Transverse colon (tissue), 4 donors: Measurements from ENCODE around the gene LIX1L. TPM values are rescaled to one million over a fixed set of nuclear protein-coding genes. Genes with fewer than 3 reads are reported as not detected.

Source experiments
- DNase-seq: peaks from one replicate; pipeline ENCODE4 v3.0.0-alpha.2; 2019
- H3K27ac ChIP-seq, 4 donors: fragments of 200-600 bp; sonication (generic); 2 replicates each; pipeline ENCODE4 v1.5.1; 2016 to 2018; ENCODE audit warnings: inconsistent platforms in 4 of 4
- H3K27me3 ChIP-seq: fragments of 200-600 bp; sonication (generic); 2 replicates; pipeline ENCODE4 v1.5.1; 2017; ENCODE audit warnings: inconsistent platforms
- H3K36me3 ChIP-seq, 4 donors: fragments of 200-600 bp; sonication (generic); 2 replicates each; pipeline ENCODE4 v1.5.1; 2017 to 2019; ENCODE audit warnings: inconsistent platforms in 4 of 4
- H3K4me1 ChIP-seq, 4 donors: fragments of 200-600 bp; sonication (generic); 2 replicates each; pipeline ENCODE4 v1.5.1; 2017 to 2020; ENCODE audit warnings: inconsistent platforms in 4 of 4
- H3K4me3 ChIP-seq, 4 donors: fragments of 200-600 bp; sonication (generic); 1 replicate in 1 of 4; 2 replicates in 3 of 4; pipeline versions ENCODE4 v1.5.1 to v1.6.1; 2017 to 2019; ENCODE audit warnings: inconsistent platforms in 4 of 4
- H3K9me3 ChIP-seq, 2 donors: fragments of 200-600 bp; sonication (generic); 2 replicates each; pipeline ENCODE4 v1.5.1; 2017 to 2019; ENCODE audit warnings: inconsistent platforms in 2 of 2
- EP300 ChIP-seq: sonication (generic); formaldehyde crosslinking; IDR thresholded peaks from one replicate; pipeline ENCODE4 v1.6.1; 2017; ENCODE audit warnings: antibody characterized with exemption, low read depth
- POLR2A ChIP-seq: fragments of 450-650 bp; IDR thresholded peaks from one replicate; pipeline ENCODE4 v1.6.1; 2016; ENCODE audit warnings: antibody characterized with exemption, mild to moderate bottlenecking, moderate library complexity
- POLR2AphosphoS5 ChIP-seq, 3 donors: sonication (generic); formaldehyde crosslinking; IDR thresholded peaks; one replicate each; pipeline ENCODE4 v1.6.1; 2016; ENCODE audit warnings: antibody characterized with exemption in 3 of 3
- WGBS, 2 donors: methylation state at CpG; one replicate each; pipeline ENCODE4 v1.1.5; 2018; ENCODE audit warnings: low coverage in 1 of 2; 5-methylcytosine and 5-hydroxymethylcytosine counted together
- in situ Hi-C, 4 donors: fragments of 200-750 bp; cut with MboI; loops; one replicate each; pipeline versions ENCODE4 v1.15.0 to v1.15.1; 2017; ENCODE audit warnings: low sequenced_read_pairs in 3 of 4, low pct_ligation_motif_present in 1 of 4, low pct_unique_long_range_greater_than_20kb in 1 of 4
- intact Hi-C: fragments of 100-400 bp; cut with DNase I; formaldehyde crosslinking; loops from one replicate; pipeline ENCODE4 v1.15.1; 2023; ENCODE audit warnings: low total_unique reads
- total RNA-seq, 4 donors: library from RNA; depleted of rRNA; stranded (reverse); fragments of >200 nt; gene quantifications; one replicate each; pipeline ENCODE4 v1.1.0, GENCODE V29; 2016
- TF ChIP-seq, protein P1 (sequence below), 5 experiments: fragments of 200-600 bp in 3 of 5; fragments of 450-650 bp in 2 of 5; sonication (generic) in 3 of 5; IDR thresholded peaks; 1 replicate in 2 of 5; 2 replicates in 3 of 5; pipeline ENCODE4 v1.5.1; 2016 to 2017; ENCODE audit warnings: antibody characterized with exemption in 5 of 5, inconsistent platforms in 3 of 5, mild to moderate bottlenecking in 2 of 5, moderate library complexity in 1 of 5

Gene LIX1L
- total RNA-seq, 4 donors from 2014 or later, result 7.2 to 12.5 (median 9.8) TPM

- in situ Hi-C loops, result no loop called here
Measured at GRCh38 chr1:145916745-145917144, 41.1 kb downstream of the LIX1L start.

GRCh38 chr1:145912128-145912641 lies 45.6 kb downstream of the LIX1L start:
- Histone ChIP-seq H3K4me3 (no peak overlapping the region), H3K9me3 (no peaks in the 10 kb centered on the region), H3K27ac (no peak overlapping the region), H3K36me3 (peaks cover 0 to 22% (median 10%) of the 10 kb centered on the region in 4 donors), H3K4me1 (peaks cover under 1 to 9% (median 6%) of the 10 kb centered on the region in 4 donors), H3K27me3 (no peaks in the 10 kb centered on the region)
- no peak for DNase-seq
- 79 to 90% methylated on average over 2 to 11 of the region's 11 CpGs for WGBS, 2 donors
- TF ChIP-seq, protein P1, sequence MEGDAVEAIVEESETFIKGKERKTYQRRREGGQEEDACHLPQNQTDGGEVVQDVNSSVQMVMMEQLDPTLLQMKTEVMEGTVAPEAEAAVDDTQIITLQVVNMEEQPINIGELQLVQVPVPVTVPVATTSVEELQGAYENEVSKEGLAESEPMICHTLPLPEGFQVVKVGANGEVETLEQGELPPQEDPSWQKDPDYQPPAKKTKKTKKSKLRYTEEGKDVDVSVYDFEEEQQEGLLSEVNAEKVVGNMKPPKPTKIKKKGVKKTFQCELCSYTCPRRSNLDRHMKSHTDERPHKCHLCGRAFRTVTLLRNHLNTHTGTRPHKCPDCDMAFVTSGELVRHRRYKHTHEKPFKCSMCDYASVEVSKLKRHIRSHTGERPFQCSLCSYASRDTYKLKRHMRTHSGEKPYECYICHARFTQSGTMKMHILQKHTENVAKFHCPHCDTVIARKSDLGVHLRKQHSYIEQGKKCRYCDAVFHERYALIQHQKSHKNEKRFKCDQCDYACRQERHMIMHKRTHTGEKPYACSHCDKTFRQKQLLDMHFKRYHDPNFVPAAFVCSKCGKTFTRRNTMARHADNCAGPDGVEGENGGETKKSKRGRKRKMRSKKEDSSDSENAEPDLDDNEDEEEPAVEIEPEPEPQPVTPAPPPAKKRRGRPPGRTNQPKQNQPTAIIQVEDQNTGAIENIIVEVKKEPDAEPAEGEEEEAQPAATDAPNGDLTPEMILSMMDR (IDR thresholded peaks at IDR 0.05), result no peak
- in situ Hi-C loops, result no loop called here
- intact Hi-C loops, result no loop called here

More at GRCh38 chr1:145916745-145917144, 41.1 kb downstream of the LIX1L start:
- H3K36me3 ChIP-seq, result peaks cover 0 to 11% (median 4%) of the 10 kb centered on the region in 4 donors
- no peak for DNase-seq
- peaks cover 15 to 26% (median 21%) of the 10 kb centered on the region in 4 donors for H3K4me1 ChIP-seq
- intact Hi-C loops, result no loop called here
- no peak overlapping the region for H3K27ac ChIP-seq
- no peaks in the 10 kb centered on the region for H3K9me3 ChIP-seq
- H3K27me3 ChIP-seq, result no peaks in the 10 kb centered on the region
- 87 to 91% methylated on average over 5 of the region's 5 CpGs for WGBS, 2 donors
- H3K4me3 ChIP-seq, result no peak overlapping the region
- TF ChIP-seq EP300 (no peak), POLR2A (no peak)

- WGBS, 2 donors, result 62% methylated on average over 1 of the region's 1 CpG; no CpG with 5 or more reads in 1 of the 2 donors
- in situ Hi-C loops (no loop called here), intact Hi-C loops (no loop called here)
- Histone ChIP-seq H3K36me3 (peaks cover 0 to 18% (median 7%) of the 10 kb centered on the region in 4 donors), H3K27ac (no peak overlapping the region), H3K9me3 (no peaks in the 10 kb centered on the region), H3K4me3 (no peak overlapping the region), H3K4me1 (peaks cover 0 to 5% (median 0%) of the 10 kb centered on the region in 4 donors), H3K27me3 (no peaks in the 10 kb centered on the region)
- TF ChIP-seq, protein P1 (IDR thresholded peaks at IDR 0.05), result no peak
- TF ChIP-seq POLR2AphosphoS5 (IDR thresholded peaks at IDR 0.05), result no peak
- TF ChIP-seq POLR2A, result no peak
- TF ChIP-seq EP300, result no peak
- no peak for DNase-seq
Measured at GRCh38 chr1:145908653-145909052, 49.2 kb downstream of the LIX1L start.

DNA sequence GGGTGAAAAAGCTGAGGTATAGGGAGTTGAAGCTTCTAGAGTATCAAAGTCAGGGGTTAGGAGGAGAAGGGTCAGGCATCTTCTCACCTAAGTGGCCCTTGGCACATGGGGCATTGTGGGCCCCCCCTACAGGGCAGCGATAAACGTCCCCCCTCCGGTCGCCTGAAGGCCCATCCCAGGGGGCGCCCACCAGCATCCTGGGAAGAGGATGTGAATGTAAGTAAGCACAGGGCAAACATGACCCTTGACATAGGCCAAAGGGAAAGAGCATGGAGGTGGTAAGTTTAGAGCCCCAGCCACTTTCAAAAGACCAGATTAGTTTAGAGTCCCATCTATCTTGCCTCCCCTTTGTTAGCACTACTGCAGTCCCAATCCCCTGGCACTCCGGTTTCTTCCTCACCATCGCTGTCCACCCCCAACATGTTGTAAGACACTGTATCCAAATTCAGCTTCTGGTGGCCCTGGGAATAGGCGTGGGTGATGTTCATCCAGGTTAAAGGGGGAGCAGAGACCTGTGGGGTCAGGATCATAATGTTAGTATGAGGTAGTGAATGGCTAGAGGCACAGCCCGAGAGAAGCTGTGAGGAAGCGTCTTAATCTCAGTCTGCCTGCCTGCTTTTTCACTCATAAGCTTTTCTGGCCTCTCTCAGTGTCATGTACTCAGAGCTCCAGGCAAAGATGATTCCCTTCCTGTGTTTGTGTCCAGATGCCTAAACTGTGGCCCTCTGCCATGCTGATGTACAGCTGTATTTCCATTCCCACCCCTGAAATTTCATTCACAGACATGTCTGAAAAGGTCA lies 50.7 kb downstream of the LIX1L start:
- H3K27me3 ChIP-seq, result no peaks in the 10 kb centered on the region
- no peaks in the 10 kb centered on the region for H3K9me3 ChIP-seq
- WGBS, 2 donors, result 71 to 82% methylated on average over 5 to 10 of the region's 10 CpGs
- H3K4me1 ChIP-seq, result peaks cover 0 to 5% (median 0%) of the 10 kb centered on the region in 4 donors
- TF ChIP-seq POLR2AphosphoS5 (IDR thresholded peaks at IDR 0.05), result no peak
- no peak for TF ChIP-seq POLR2A
- TF ChIP-seq, protein P1 (IDR thresholded peaks at IDR 0.05), result no peak
- no peak for TF ChIP-seq EP300
- no peak overlapping the region for H3K27ac ChIP-seq
- H3K36me3 ChIP-seq, result peaks cover 0 to 17% (median 7%) of the 10 kb centered on the region in 4 donors
- in situ Hi-C loops, result no loop called here
- intact Hi-C loops, result no loop called here
- H3K4me3 ChIP-seq, result no peak overlapping the region
- DNase-seq, result no peak
